ENCODE measurements around the gene RPS6KA5.
"Not testable (repeated sequence)": the region's sequence is repeated elsewhere in the genome, so short reads cannot be mapped to it uniquely, and the experiment has no call there.

- TF ChIP-seq CTCF (IDR thresholded peaks at IDR 0.05; ENCODE audit: insufficient read depth, low read length); GABPA (IDR thresholded peaks at IDR 0.05; ENCODE audit: low read depth); REST (IDR thresholded peaks at IDR 0.05; ENCODE audit: insufficient replicate concordance, low read depth); POLR2AphosphoS5 (IDR thresholded peaks at IDR 0.05; ENCODE audit: low read depth): not testable (repeated sequence)
Measured at GRCh38 chr14:90840667-90841066, 219.8 kb downstream of the RPS6KA5 start.

Measured in HL-60 (cell line).